Vagina (tissue), 2 donors: ENCODE measurements around the gene ELOVL1. TPM values are rescaled to one million over a fixed set of nuclear protein-coding genes. Genes with fewer than 3 reads are reported as not detected.

ENCODE experiments used
- DNase-seq, 2 donors: peaks; one replicate each; pipeline ENCODE4 v3.0.0-alpha.2; 2017; ENCODE audit errors: extremely low spot score in 2 of 2
- H3K27ac ChIP-seq: fragments of 200-600 bp; sonication (generic); one replicate; pipeline ENCODE4 v1.5.1; 2019
- H3K27me3 ChIP-seq: fragments of 200-600 bp; sonication (generic); one replicate; pipeline ENCODE4 v1.5.1; 2019
- H3K36me3 ChIP-seq, 2 donors: fragments of 200-600 bp; sonication (generic); one replicate each; pipeline ENCODE4 v1.5.1; 2017 to 2019
- H3K4me1 ChIP-seq: fragments of 200-600 bp; sonication (generic); one replicate; pipeline ENCODE4 v1.5.1; 2019
- H3K4me3 ChIP-seq, 2 donors: fragments of 200-600 bp; sonication (generic); 1 replicate in 1 of 2; 2 replicates in 1 of 2; pipeline ENCODE4 v1.5.1; 2016 to 2019
- H3K9me3 ChIP-seq: fragments of 200-600 bp; sonication (generic); one replicate; pipeline ENCODE4 v1.5.1; 2019
- POLR2A ChIP-seq, 2 donors: fragments of 450-650 bp; IDR thresholded peaks; one replicate each; pipeline ENCODE4 v1.6.1; 2017; ENCODE audit warnings: antibody characterized with exemption in 2 of 2, mild to moderate bottlenecking in 2 of 2, moderate library complexity in 2 of 2
- POLR2AphosphoS5 ChIP-seq, 2 donors: sonication (generic); formaldehyde crosslinking; IDR thresholded peaks; one replicate each; pipeline ENCODE4 v1.9.0; 2017; ENCODE audit warnings: antibody characterized with exemption in 2 of 2, mild to moderate bottlenecking in 2 of 2, low read depth in 1 of 2; ENCODE audit not compliant: insufficient read depth in 1 of 2
- intact Hi-C: fragments of 100-400 bp; cut with DNase I; formaldehyde crosslinking; loops from one replicate; pipeline ENCODE4 v1.15.1; 2023
- total RNA-seq: library from RNA; depleted of rRNA; stranded (reverse); fragments of >200 nt; gene quantifications from one replicate; pipeline ENCODE4 v1.2.3, GENCODE V29; 2016
- TF ChIP-seq, protein P1 (sequence below), 3 experiments: fragments of 450-650 bp in 2 of 3; fragments of 200-600 bp in 1 of 3; sonication (generic) in 1 of 3; IDR thresholded peaks; one replicate each; pipeline ENCODE4 v1.5.1; 2017 to 2019; ENCODE audit warnings: antibody characterized with exemption in 3 of 3, mild to moderate bottlenecking in 2 of 3, moderate library complexity in 2 of 3

ELOVL1 gene
- total RNA-seq, 1 donor from 2014 or later, result 62.1 TPM

- no peak for TF ChIP-seq POLR2AphosphoS5 (IDR thresholded peaks at IDR 0.05; ENCODE audit: insufficient read depth in 1 of 2, low read depth in 1 of 2)
- TF ChIP-seq, protein P1, sequence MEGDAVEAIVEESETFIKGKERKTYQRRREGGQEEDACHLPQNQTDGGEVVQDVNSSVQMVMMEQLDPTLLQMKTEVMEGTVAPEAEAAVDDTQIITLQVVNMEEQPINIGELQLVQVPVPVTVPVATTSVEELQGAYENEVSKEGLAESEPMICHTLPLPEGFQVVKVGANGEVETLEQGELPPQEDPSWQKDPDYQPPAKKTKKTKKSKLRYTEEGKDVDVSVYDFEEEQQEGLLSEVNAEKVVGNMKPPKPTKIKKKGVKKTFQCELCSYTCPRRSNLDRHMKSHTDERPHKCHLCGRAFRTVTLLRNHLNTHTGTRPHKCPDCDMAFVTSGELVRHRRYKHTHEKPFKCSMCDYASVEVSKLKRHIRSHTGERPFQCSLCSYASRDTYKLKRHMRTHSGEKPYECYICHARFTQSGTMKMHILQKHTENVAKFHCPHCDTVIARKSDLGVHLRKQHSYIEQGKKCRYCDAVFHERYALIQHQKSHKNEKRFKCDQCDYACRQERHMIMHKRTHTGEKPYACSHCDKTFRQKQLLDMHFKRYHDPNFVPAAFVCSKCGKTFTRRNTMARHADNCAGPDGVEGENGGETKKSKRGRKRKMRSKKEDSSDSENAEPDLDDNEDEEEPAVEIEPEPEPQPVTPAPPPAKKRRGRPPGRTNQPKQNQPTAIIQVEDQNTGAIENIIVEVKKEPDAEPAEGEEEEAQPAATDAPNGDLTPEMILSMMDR (IDR thresholded peaks at IDR 0.05), result no peak
- TF ChIP-seq POLR2A (IDR thresholded peaks at IDR 0.05), result no peak
- Histone ChIP-seq H3K4me1 (peaks cover 21% of the 10 kb centered on the region), H3K4me3 (no peak overlapping the region), H3K9me3 (no peaks in the 10 kb centered on the region), H3K27ac (no peak overlapping the region), H3K27me3 (no peaks in the 10 kb centered on the region), H3K36me3 (no peaks in the 10 kb centered on the region)
- DNase-seq, result no peak
- intact Hi-C loops, result no loop called here
Observed at GRCh38 chr1:43354471-43354870, 13.3 kb downstream of the ELOVL1 start.

GRCh38 chr1:43352881-43353280 lies 14.9 kb downstream of the ELOVL1 start:
- no peak overlapping the region for H3K4me3 ChIP-seq
- TF ChIP-seq, protein P1 (IDR thresholded peaks at IDR 0.05), result no peak
- no peak for TF ChIP-seq POLR2A (IDR thresholded peaks at IDR 0.05)
- TF ChIP-seq POLR2AphosphoS5 (IDR thresholded peaks at IDR 0.05; ENCODE audit: insufficient read depth in 1 of 2, low read depth in 1 of 2), result no peak
- no peak for DNase-seq
- H3K36me3 ChIP-seq, result no peaks in the 10 kb centered on the region
- H3K4me1 ChIP-seq, result peaks cover 23% of the 10 kb centered on the region
- no peaks in the 10 kb centered on the region for H3K9me3 ChIP-seq
- no peaks in the 10 kb centered on the region for H3K27me3 ChIP-seq
- no peak overlapping the region for H3K27ac ChIP-seq
- intact Hi-C loops, result no loop called here

DNA sequence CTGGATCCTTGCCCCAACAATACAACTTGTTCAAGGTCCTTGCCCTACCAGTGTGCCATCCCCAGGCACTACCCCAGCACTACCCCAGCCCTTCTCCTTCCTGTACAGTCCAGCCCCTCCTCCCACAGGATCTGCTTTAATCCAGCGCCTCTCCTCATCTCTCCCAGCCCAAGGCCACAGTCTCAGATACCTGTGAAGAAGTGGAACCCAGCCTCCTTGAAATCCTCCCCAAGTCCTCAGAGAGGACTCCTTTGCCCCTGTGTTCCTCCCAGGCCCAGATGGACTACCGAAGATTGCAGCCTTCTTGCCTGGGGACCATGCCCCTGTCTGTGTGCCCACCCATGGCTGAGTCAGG lies 15.5 kb downstream of the ELOVL1 start:
- TF ChIP-seq POLR2A (IDR thresholded peaks at IDR 0.05) (no peak), POLR2AphosphoS5 (IDR thresholded peaks at IDR 0.05; ENCODE audit: insufficient read depth in 1 of 2, low read depth in 1 of 2) (no peak)
- TF ChIP-seq, protein P1 (IDR thresholded peaks at IDR 0.05), result no peak
- intact Hi-C loops, result no loop called here
- no peaks in the 10 kb centered on the region for H3K36me3 ChIP-seq
- peaks cover 18% of the 10 kb centered on the region for H3K4me1 ChIP-seq
- no peak overlapping the region for H3K4me3 ChIP-seq
- no peaks in the 10 kb centered on the region for H3K27me3 ChIP-seq
- no peak for DNase-seq
- no peaks in the 10 kb centered on the region for H3K9me3 ChIP-seq
- no peak overlapping the region for H3K27ac ChIP-seq

DNA sequence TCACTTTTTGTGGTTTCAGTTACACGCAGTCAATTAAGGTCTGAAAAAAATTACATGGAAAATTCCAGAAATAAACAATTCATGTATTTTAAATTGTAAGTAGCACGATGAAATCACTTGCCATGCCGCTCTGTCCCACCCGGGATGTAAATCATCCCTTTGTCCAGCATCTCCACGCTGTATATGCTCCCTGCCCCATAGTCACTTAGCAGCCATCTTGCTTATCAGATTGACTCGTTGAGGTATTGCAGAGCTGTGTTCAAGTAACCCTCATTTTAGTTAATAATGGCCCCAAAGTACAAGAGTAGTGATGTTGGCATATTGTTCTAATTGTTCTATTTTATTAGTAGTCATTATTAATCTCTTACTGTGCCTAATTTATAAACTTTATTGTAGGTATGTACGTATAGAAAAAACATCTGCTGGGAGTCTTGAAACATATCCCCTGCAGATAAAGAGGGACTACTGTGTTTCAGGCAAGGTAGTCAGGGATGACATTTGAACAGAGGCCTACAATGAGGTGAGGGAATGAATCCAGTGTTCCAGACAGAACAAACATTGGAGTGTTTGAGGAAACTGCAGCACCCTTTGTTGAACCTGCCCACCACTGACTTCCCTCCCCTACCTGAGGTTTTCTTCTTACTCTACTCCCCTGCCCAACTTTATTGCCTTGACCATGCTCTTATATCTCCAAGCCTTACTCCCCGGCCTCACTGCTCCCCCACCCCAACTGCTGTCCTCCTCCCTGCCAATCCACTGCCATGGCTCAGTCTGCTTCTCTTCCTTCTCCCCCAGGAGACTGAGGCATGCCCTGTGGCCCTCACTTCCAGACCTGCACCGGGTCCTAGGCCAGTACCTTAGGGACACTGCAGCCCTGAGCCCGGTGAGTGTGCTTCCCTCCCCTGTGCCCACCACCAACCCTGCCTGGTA lies 16.1 kb downstream of the ELOVL1 start:
- Histone ChIP-seq H3K27ac (no peak overlapping the region), H3K27me3 (no peaks in the 10 kb centered on the region), H3K9me3 (no peaks in the 10 kb centered on the region), H3K36me3 (no peaks in the 10 kb centered on the region), H3K4me3 (no peak overlapping the region), H3K4me1 (peaks cover 18% of the 10 kb centered on the region)
- TF ChIP-seq POLR2A (IDR thresholded peaks at IDR 0.05), result no peak
- no peak for TF ChIP-seq POLR2AphosphoS5 (IDR thresholded peaks at IDR 0.05; ENCODE audit: insufficient read depth in 1 of 2, low read depth in 1 of 2)
- TF ChIP-seq, protein P1 (IDR thresholded peaks at IDR 0.05), result no peak
- intact Hi-C loops, result no loop called here
- no peak for DNase-seq

DNA sequence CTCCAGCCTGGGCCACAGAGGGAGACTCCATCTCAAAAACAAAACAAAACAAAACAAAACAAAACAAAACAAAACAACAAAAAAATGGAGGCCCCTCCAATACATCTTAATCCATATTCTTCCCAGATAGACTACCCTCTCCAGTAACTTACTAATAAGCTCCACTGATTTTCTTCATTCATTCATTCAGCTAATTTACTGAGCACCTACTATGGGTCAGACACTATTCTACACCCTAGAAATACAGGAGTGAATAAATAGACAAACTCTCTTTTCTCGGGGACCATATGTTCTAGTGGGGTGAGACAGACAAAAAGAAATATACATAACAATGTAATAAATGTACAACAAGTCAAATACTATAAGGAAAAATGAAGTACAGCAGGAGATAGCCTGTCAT lies 16.8 kb downstream of the ELOVL1 start:
- peaks cover 18% of the 10 kb centered on the region for H3K4me1 ChIP-seq
- H3K27me3 ChIP-seq, result no peaks in the 10 kb centered on the region
- H3K27ac ChIP-seq, result no peak overlapping the region
- TF ChIP-seq POLR2AphosphoS5 (IDR thresholded peaks at IDR 0.05; ENCODE audit: insufficient read depth in 1 of 2, low read depth in 1 of 2) (no peak), POLR2A (IDR thresholded peaks at IDR 0.05) (no peak)
- TF ChIP-seq, protein P1 (IDR thresholded peaks at IDR 0.05), result no peak
- no peaks in the 10 kb centered on the region for H3K36me3 ChIP-seq
- H3K4me3 ChIP-seq, result no peak overlapping the region
- intact Hi-C loops, result no loop called here
- DNase-seq, result no peak
- H3K9me3 ChIP-seq, result no peaks in the 10 kb centered on the region
